ENCODE measurements around the gene SLC23A2.
"Not testable (repeated sequence)": the region's sequence is repeated elsewhere in the genome, so short reads cannot be mapped to it uniquely, and the experiment has no call there.

SLC23A2 gene

DNA sequence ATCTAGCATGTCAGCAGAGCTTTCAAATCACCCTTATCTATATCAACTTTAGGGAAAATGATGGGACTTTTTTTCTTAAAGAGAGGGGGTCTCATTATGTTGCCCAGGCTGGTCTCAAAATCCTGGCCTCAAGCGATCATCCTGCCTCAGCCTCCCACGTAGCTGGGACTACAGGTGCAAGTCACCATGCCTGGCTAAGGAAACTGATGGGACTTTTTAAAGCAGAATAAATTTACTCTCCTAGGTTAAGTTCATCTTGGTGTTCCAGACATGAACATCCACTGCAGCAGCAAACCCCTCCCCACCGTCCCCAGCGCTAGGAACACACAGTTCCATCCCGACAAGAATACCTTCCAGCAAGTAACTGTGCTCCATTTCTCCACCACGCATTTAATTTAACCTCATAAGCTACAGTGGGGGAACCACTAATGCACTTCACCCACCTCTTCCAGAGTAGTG is 64.9 kb downstream of the SLC23A2 start:
- no peak for DNase-seq (ENCODE audit: low read depth)

DNA sequence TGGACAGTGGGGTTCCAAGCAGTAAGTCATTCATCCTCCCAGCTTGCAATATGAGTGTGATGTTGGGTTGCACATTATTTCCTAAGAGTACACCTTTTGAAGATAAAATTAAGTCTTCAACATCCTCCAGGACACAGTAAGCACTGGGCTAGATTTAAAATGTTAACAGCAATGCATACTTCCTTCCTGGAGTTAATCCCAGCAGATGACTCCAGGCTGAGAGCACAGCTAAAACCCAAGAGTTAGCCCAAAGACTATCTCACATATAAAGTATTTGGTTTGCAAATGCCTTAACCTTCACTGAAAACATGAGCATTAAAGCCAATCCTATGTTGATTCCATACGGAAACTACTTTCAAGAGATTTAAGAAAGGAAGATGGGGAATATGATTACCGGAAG is 69.2 kb downstream of the SLC23A2 start:
- DNase-seq (ENCODE audit: low read depth), result peak; percentile 66

DNA sequence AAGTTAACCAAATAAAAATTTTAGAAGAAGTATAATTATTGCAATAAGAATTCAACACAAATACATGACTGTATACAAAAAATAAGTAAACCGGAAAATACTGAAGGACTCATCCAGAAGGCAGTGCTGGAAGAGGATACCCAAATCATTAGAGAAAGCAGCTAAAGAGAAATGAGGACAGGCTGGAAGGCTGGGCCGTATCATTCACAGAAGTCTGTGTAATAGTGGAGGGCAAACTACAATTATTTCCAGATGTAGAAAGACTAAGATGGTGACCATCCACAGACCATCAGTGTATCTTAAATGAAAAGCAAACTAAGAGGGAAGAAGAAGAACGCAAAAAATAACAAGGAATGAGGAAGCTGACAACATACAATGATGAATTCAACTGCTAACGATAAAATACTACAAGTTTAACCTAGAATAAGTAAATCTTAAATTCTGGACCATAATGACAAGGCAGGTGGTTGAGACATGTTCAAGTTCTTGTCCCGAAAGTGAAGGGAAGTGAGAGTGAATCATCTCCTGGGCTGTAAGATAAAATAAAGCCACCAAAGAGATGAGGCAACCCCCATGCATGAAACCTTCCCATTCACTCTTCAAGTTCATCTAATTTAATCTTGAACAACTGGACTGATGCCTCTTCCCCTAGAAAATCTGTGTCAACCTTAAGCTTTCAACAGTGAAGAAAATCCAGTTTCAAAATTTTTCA is 71.5 kb downstream of the SLC23A2 start:
- peak; percentile 68 for DNase-seq (ENCODE audit: low read depth)

DNA sequence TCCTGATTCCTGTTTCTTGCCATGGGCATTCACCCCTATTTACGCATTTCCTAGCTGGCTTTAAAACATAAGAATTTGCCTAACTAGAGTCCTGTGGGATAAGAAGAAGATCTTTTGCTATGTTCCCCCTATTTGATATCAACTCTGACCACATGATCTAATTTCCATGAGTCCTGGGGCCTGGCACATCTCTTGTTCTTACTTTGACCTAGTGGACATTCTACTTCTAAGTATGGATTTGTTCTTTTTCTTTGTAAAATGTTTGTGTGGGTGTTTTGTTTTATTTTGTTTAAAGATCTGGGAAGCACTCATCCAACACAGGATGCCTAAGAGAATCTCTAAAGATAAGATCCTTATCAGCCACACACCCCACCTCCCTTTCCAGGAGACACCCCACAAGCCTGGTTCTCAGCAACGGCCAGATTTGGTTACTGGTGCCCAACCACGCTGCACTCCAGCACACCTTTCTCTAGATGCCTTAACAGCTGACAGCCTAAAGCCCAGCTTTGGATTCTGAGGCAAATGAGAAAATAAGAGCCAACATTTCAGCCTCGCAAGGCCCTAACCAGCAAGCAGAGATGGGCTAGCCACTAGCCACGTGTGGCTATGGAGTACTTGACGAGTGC is 74.7 kb downstream of the SLC23A2 start:
- no peak for DNase-seq (ENCODE audit: low read depth)

DNA sequence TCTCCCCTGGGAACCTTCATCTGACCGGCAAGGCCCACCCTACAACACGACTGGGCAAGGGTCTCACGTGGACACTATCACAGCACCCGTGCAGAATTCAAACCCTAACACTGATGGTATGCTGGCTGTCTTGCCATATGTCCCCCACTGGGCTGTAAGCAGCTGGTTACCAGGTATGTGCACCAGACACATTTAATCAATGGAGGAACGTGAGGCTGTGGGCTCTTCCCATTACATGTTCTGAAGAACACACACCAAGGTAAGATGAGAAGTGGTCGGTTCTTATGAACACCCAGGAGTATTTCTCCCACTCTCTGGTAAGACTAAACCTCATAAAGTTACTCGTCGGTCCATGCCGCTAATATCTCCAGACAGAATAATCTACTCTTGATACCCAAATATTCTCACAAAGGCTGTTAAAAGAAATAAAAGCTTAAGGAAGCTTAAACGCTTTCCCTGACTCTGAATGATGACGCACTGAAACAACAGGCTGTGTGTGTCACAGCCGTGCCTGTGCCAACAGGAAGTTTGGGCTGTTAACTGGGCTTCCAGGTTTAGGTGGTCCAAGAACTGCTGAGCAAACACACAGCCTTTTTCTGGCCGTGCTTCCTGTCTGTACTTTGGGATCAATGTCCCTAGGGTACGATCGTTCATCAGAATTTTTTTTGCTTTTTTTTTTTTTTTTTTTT is 75.3 kb downstream of the SLC23A2 start:
- DNase-seq (ENCODE audit: low read depth), result peak; percentile 87

DNA sequence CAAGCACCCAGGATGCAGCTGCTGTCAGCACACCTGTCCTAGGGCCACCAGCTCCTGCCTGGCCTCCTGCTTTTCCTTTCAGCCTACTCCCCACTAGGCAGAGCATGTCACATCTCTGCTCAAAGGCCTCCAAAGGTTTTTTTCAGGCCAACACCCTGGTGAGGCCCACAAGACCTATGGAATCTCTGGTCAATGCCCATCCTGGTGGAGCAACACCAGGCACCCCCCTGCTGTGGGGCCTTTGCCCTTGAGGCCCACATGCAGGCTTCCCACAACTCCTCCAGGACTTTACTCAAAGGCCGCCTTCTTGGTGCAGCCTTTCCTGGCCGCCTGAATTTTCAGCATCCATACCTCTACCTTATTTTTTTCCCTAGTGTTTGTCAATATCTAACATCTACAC is 76.9 kb downstream of the SLC23A2 start:
- no peak for DNase-seq (ENCODE audit: low read depth)

DNA sequence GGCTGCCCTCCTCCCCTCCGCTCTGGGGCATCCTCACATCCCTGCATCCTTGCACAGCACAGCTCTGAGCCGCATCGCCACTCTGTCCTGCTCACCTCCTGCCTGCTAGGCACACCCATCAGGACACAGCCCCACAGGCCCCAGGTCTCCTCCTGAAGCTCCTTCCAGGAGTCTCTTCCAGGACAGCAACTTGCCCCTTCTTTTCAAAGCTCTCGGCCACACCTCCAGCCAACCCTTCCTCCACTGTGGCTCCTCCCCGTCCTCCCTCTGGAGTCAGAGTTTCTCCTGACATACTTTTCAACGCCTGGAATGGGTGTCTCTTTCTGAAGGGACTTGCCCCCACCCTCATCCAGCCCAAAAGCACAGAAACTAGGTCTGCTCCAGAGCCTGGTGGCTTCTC is 77.3 kb downstream of the SLC23A2 start:
- no peak for DNase-seq (ENCODE audit: low read depth)

DNA sequence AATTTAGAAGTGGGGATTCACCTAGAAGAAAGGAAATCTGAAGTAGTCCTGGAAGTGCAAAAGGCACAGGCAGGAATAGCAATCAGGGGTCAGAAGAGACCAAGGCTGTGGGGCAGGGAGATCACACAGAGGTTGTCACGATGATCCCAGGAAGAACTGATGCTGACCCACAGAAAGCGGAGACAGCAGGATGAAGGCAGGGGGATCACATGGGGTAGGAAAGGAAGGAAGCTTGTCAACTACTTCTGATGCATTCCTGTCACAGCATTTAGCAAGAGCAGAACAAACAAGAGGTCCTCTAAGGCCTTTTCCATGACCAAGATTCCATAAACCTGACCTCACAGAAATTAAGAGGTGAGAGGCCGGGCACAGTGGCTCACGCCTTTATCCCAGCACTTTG is 79.1 kb downstream of the SLC23A2 start:
- no peak for DNase-seq (ENCODE audit: low read depth)

DNA sequence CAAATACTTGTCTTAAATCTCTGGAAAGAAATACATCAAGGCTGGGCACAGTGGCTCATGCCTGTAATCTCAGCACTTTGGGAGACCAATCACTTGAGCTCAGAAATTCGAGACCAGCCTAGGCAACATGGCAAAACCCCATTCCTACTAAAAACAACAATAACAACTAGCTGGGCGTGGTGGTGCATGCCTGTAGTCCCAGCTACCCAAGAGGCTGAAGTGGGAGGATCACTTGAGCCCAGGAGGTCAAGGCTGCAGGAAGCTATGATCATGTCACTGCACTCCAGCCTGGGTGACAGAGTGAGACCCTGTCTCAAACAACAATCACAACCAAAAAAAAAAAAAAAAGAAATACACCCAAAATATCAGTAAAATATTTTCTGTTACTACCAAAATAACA is 80.0 kb downstream of the SLC23A2 start:
- not testable (repeated sequence) for DNase-seq (ENCODE audit: low read depth)

DNA sequence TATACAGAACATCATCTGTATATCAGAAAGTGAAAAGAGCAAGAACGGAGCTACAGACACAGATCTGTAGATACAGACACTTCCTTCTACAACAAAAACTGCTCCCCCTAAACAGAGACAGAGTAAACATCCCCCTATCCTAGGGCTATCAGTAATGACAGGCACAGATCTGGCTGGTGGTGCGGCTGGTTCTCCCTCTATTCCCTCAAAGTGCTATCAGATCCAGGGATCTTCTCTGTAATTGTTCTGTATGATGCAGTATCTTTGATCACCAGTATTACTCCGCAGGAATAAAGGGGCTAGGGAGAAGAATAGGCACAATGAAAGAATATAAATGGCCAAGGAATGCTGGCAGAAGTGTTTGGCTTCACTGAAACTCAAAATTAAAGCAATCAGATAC is 80.7 kb downstream of the SLC23A2 start:
- no peak for DNase-seq (ENCODE audit: low read depth)

DNA sequence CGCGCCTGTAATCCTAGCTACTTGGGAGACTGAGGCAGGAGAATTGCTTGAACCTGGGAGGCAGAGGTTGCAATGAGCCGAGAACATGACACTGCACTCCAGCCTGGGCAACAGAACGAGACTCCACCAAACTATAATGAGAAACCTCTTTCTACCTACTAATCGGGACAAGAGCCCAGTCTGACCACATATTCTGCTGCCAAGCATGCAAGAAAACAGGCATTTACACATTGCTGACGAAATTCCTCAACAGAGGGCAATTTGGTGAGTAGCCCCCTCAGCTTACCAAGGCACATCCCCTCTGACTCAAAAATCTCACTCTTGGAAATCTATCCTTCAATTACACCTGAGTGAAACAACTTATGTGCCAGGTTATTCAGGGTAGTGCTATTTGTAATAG is 81.2 kb downstream of the SLC23A2 start:
- no peak for DNase-seq (ENCODE audit: low read depth)

DNA sequence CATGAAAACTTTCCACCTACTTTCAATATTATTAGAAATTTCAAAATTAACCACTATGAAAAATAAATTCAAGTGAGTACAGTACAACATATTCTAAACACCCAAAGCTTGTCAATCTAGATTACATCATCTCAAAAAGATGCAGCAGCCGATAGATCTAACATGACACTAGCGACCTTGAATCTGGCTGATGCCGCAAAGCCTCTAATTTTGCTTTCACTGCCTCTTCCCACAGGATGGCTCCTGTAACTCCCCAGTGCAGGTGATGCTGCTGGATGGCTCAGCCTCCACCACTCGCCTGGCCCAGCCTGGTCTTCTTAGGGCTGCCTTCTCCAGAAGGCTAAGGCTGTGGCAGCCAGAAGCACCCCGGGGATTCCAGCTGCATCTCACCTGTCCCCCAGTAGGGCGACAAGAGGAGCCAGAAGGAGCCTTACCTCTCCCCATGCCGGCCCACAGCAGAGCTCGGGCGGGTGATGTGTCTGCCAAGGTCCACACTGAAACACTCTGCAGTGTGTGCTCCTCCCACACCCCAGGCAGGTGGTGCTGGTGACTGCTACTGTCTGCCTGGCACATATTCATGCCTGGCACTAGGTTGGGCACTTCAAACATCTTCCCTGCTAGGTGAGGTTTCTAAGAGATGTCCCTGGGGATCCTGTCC is 82.1 kb downstream of the SLC23A2 start:
- DNase-seq (ENCODE audit: low read depth), result no peak

DNA sequence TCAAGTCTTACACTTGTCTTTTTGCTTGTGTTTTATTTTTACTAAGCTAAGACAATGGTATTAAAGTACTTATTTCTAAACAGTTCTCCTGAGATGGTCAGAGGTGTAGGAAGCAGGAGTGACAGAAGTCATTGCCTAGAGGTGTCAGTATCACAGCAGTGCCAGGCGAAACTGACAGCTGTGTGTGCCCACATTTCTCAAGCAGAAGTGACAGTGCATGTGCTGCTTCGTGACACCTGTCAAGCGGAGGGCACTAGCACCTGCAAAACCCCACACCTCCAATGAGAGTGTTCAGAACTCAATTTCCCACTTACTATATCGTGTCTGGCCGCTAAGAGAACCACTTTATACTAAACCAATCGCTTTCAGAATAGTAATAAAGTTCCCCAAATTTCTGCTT is 82.8 kb downstream of the SLC23A2 start:
- DNase-seq (ENCODE audit: low read depth), result no peak

DNA sequence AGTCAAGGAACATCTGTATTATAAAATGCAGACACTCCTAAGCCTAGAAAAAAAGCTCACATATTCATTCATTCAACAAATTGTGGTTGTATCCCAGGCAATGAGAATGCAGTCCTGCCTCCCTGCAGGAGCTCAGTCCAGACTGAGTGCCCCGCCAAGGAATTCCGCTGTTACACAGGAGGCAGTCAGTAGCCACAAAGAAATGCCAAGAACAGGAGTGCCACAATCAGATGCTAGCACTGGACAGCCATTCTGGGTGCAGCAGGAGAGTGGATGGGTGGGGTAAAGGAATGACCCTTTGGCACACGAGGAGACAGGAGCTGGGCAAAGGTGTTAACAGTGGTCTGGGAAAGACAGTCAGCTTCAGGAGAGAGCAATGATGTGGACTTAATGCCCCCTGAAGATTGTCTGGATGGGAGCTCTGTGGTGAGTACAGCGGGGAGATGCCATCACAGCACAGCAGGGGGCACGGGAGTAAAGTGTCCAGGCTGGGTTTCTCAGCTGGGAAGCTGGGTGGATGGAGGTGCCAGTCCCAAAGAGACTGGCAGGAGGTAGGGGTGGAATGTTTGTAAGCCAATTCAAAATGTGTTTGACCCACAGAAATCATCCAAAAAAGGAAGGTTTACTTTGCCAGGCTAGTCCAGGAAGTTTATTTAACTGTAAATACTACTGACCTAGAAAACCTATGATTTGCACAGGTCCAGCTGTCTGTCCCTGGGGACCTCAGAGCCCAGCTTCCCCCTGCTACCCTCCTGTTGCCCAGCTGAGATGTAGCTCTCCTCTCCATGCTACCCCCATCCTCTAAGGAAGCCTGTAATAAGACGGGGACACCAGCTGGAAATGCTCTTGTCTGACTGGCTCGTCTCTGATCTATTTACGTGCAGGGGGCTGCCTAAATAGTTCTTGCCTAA is 84.1 kb downstream of the SLC23A2 start:
- DNase-seq (ENCODE audit: low read depth), result peak; percentile 31

DNA sequence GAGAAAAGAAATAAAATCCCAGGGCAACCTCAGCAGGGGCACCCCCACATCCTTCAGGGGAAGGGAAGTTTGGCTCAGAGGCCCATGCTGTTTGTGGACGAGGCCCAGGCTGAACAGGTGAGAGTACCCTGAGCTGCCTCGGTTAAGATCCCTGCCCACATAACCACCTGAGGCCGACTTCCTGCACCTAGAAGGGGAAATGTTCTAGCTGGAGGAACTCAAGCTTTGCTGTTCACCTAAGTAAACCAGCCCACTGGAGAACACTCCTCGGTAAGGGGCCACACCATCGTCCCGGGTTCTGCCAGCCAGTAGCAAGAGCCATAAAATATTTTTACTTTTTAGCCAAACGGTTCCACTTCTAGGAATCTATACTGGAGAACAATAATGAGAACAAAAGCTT is 88.2 kb downstream of the SLC23A2 start:
- no peak for DNase-seq (ENCODE audit: low read depth)

DNA sequence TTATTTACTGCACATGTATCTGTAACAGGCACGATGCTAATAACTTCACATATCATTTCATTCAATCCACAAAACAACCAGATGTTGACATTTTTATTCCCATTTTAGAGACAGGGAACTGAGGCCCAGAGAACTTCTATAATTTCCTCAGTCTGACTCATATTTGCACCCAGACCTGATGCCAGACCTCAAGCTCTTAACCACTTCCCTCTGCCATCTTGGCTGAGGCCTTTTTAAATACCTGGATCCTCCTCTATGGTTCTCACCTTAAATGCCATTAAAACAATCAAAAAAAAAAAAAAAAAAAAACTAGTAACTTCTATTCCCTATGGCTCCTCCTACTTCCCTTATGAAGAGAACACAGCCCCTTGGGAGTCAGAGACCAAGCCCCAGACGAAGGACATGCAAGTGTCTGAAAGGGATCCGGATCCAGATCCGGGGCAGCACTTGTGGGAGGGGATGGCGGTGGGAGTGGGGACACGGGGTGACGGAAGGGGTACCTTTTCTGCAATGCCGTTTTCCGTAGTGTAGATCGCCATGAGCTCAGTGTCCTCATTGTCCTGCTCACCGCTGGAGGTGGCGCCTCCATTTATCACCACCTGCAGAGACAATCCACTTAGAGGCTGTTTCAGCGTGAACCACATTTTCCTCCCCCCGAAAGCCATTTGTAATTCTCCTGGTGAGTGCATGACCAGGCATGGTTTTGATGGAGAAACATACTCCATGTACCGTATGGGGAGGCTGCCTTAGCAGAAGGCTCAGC is 88.7 kb downstream of the SLC23A2 start:
- no peak for DNase-seq (ENCODE audit: low read depth)

DNA sequence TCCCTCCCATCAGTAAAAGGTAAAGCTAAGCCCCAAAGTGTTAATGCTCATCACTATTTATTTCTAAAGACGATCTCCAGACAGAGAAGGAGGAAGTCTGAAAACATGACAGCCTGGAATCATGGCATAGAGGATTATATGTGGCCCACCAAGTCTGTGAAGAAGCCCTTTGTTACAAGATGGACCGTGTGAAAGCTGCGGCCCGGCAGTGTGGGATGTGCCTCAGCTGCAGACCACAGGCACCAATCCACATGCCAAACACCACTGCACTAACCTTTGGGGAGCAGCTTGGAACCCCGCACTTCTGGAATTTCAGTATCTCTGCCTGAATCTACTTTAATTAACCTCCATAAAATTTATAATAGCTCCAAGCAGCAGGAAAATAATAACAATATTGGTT is 90.4 kb downstream of the SLC23A2 start:
- DNase-seq (ENCODE audit: low read depth), result no peak

DNA sequence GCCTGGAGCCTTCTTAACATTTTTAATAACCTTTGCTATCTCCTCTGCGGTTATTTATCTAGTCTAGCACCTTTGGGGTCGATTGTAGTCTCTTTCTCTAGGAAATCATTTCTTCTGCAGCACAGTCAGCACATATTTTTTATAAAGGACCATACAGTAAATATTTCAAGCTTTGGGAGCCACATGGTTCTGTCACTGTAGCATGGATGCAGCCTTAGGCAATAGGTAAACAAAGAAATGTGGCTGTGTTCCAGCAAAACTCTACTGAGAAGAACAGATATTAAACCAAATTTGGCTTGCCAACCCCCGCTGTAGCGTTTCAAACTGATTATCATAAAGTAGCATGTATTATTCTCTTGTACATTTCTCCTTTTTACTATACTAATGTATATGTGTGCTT is 95.7 kb downstream of the SLC23A2 start:
- DNase-seq (ENCODE audit: low read depth), result no peak

DNA sequence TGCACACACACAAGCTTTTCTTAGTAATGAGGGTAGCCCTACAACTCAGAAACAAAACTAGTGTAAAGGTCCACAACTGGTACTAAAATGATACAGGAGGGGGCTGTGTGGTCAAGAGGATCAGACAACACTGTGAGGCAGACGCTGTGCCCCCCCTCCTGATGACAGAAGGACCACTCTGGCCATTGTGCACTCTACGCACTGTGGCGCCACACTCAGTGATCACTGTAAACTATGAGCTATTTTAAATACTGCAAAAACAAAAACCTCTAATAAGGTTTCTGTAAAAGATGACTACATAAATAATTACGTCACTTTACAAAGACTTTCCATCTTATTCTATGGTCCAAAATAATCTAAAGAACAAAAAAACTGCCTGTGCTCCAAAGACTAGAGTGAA is 96.1 kb downstream of the SLC23A2 start:
- no peak for DNase-seq (ENCODE audit: low read depth)

DNA sequence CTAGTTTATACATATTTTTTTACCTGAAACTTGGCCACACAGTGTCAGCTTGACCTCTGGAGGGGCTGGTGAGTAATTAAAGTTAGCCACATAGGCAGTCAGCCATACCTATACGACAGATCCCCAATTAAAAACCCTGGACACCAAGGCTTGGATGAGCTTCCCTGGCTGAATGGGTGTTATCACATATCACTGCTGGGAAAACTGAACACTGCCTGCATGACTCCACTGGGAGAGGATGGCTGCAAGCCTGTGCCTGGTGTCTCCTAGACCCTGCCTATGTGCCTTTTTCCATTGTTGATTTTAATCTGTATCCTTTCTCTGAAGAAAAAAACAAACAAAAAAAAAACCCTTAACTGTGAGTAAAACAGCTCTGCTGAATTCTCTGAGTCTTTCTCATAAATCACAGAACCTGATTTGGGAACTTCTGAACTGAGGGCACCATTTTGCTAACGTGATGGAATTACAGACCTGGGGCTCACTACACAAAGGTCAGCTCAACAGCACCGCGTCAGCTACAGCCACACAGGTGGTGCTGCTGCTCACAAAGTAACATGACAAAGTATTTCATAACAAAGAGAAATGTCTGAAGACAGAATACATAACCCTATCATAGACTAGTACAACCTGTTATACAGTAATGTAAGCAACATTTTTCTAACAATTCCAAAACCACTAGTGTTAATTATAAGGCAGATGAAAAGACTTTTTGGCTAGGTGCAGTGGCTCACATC is 97.0 kb downstream of the SLC23A2 start:
- DNase-seq (ENCODE audit: low read depth), result no peak

Data from iris pigment epithelial cell (primary cell).